ENCODE results near the gene SLC4A7.

DNA sequence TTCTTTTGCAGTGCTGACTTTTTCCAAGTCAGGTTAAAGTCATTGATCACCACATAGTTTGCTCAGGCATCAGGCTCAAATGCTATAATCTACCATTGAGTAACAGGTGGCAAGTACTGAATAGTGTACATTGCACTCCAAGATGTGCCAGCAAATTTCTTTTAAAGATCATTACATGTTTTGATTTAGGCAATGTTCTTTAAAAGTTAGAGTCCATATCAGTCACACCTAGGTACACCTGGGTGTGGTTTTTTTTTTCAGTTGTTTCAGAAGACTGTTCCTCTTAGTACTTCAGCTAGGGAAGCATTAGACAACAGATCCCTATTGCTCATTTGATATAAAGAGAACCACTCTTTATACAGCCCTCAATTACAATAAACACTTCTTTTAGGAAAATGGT, 10.6 kb upstream of the SLC4A7 start:
- TF ChIP-seq CTCF (IDR thresholded peaks at IDR 0.05) (no peak), POLR2A (IDR thresholded peaks at IDR 0.05) (no peak)

Measured in lower leg skin (tissue), 3 donors.